HG02970 (cell line): Measurements from ENCODE around the gene ARIH2.
"Not testable (repeated sequence)": the region's sequence is repeated elsewhere in the genome, so short reads cannot be mapped to it uniquely, and the experiment has no call there.

Source experiments
- ATAC-seq: cut with Tn5 transposase; IDR thresholded peaks from one replicate; pipeline ENCODE4 v1.9.1; 2021; ENCODE audit warnings: mild to moderate bottlenecking, moderate library complexity, moderate number of reproducible peaks; ENCODE audit not compliant: unreplicated experiment, low FRiP score

ARIH2 gene

GRCh38 chr3:48918388-48919214 lies at the start of gene ARIH2:
Gene ARIH2, plus strand, starts transcription at chr3:48918842. Its CDS starts 8,717 bp downstream, at chr3:48927559.
- ATAC-seq = peak; percentile 78

- no peak for ATAC-seq
These were observed 41.0 kb upstream of the ARIH2 start for GRCh38 chr3:48877671-48878070.

GRCh38 chr3:48879307-48879993 lies 39.2 kb upstream of the ARIH2 start:
- ATAC-seq = no peak

GRCh38 chr3:48879994-48880377 lies 38.7 kb upstream of the ARIH2 start:
- ATAC-seq = no peak

- no peak for ATAC-seq
These were observed 37.6 kb upstream of the ARIH2 start for GRCh38 chr3:48881006-48881405.

GRCh38 chr3:48881652-48882114 lies 37.0 kb upstream of the ARIH2 start:
- ATAC-seq = no peak

GRCh38 chr3:48885753-48886152 lies 32.9 kb upstream of the ARIH2 start:
- no peak for ATAC-seq

GRCh38 chr3:48891606-48892005 lies 27.0 kb upstream of the ARIH2 start:
- ATAC-seq = no peak

- ATAC-seq = no peak
These were observed 24.1 kb upstream of the ARIH2 start for GRCh38 chr3:48894516-48894915.

GRCh38 chr3:48896936-48897335 lies 21.7 kb upstream of the ARIH2 start:
- no peak for ATAC-seq

- ATAC-seq = no peak
These were observed 20.9 kb upstream of the ARIH2 start for GRCh38 chr3:48897460-48898376.

- ATAC-seq = peak; percentile 88
These were observed 20.0 kb upstream of the ARIH2 start, which contains the start of gene SLC25A20 for GRCh38 chr3:48898383-48899234. Gene SLC25A20, minus strand, starts transcription at chr3:48898882. Its CDS starts 88 bp downstream, at chr3:48898794.

GRCh38 chr3:48899273-48899672 lies 19.4 kb upstream of the ARIH2 start:
- ATAC-seq = no peak

- ATAC-seq = not testable (repeated sequence)
These were observed 11.6 kb upstream of the ARIH2 start for GRCh38 chr3:48907026-48907425.

GRCh38 chr3:48915296-48915695 lies 3.3 kb upstream of the ARIH2 start:
- ATAC-seq = no peak

GRCh38 chr3:48919215-48920138 lies 835 bp downstream of the ARIH2 start:
- ATAC-seq = peak; percentile 18

- no peak for ATAC-seq
These were observed 8.1 kb downstream of the ARIH2 start for GRCh38 chr3:48926425-48927392.
